ENCODE results near the gene SEMA5A.
A peak's percentile ranks its signal among the peaks of the same experiment; 100 is the strongest.

SEMA5A gene

GRCh38 chr5:9156282-9156681 is 389.6 kb downstream of the SEMA5A start:
- DNase-seq (ENCODE audit: low read depth) = no peak
- TF ChIP-seq CTCF (IDR thresholded peaks at IDR 0.05; ENCODE audit: control insufficient read depth, extremely low read depth, insufficient read depth) = peak; percentile 31; the same call in 1 of the 2 replicates
- H3K4me3 ChIP-seq (ENCODE audit: low read depth, low read length) = no peak overlapping the region

- TF ChIP-seq CTCF (IDR thresholded peaks at IDR 0.05; ENCODE audit: control insufficient read depth, extremely low read depth, insufficient read depth) = no peak
- no peak overlapping the region for H3K4me3 ChIP-seq (ENCODE audit: low read depth, low read length)
- DNase-seq (ENCODE audit: low read depth) = no peak
Observed at GRCh38 chr5:9151684-9152427, 394.0 kb downstream of the SEMA5A start.

- H3K4me3 ChIP-seq (ENCODE audit: low read depth, low read length) = no peak overlapping the region
- no peak for TF ChIP-seq CTCF (IDR thresholded peaks at IDR 0.05; ENCODE audit: control insufficient read depth, extremely low read depth, insufficient read depth)
- DNase-seq (ENCODE audit: low read depth) = no peak
Observed at GRCh38 chr5:9149988-9150387, 395.9 kb downstream of the SEMA5A start.

GRCh38 chr5:9148242-9148641 is 397.6 kb downstream of the SEMA5A start:
- DNase-seq (ENCODE audit: low read depth) = no peak
- H3K4me3 ChIP-seq (ENCODE audit: low read depth, low read length) = no peak overlapping the region
- TF ChIP-seq CTCF (IDR thresholded peaks at IDR 0.05; ENCODE audit: control insufficient read depth, extremely low read depth, insufficient read depth) = no peak

- DNase-seq (ENCODE audit: low read depth) = no peak
- TF ChIP-seq CTCF (IDR thresholded peaks at IDR 0.05; ENCODE audit: control insufficient read depth, extremely low read depth, insufficient read depth) = no peak
- no peak overlapping the region for H3K4me3 ChIP-seq (ENCODE audit: low read depth, low read length)
Observed at GRCh38 chr5:9140711-9141110, 405.2 kb downstream of the SEMA5A start.

GRCh38 chr5:9140202-9140601 is 405.7 kb downstream of the SEMA5A start:
- no peak for TF ChIP-seq CTCF (IDR thresholded peaks at IDR 0.05; ENCODE audit: control insufficient read depth, extremely low read depth, insufficient read depth)
- no peak for DNase-seq (ENCODE audit: low read depth)
- no peak overlapping the region for H3K4me3 ChIP-seq (ENCODE audit: low read depth, low read length)

GRCh38 chr5:9139344-9139743 is 406.5 kb downstream of the SEMA5A start:
- TF ChIP-seq CTCF (IDR thresholded peaks at IDR 0.05; ENCODE audit: control insufficient read depth, extremely low read depth, insufficient read depth) = no peak
- no peak overlapping the region for H3K4me3 ChIP-seq (ENCODE audit: low read depth, low read length)
- DNase-seq (ENCODE audit: low read depth) = no peak

Data from LNCaP clone FGC (cell line).